ENCODE measurements around the gene VAMP2.
"Not testable (repeated sequence)": the region's sequence is repeated elsewhere in the genome, so short reads cannot be mapped to it uniquely, and the experiment has no call there.

Gene VAMP2

GRCh38 chr17:8173056-8173870 is 10.5 kb upstream of the VAMP2 start:
- Histone ChIP-seq H3K9me3 (ENCODE audit: low read length) (no peaks in the 10 kb centered on the region), H3K4me1 (ENCODE audit: insufficient read depth, low read length, severe bottlenecking) (peaks cover 55% of the 10 kb centered on the region), H3K79me2 (ENCODE audit: insufficient read depth, low read length) (no peaks in the 10 kb centered on the region), H4K20me1 (ENCODE audit: insufficient read depth, low read length) (no peaks in the 10 kb centered on the region), H3F3A (ENCODE audit: insufficient read depth, low read length) (no peaks in the 10 kb centered on the region), H3K36me3 (ENCODE audit: insufficient read depth, low read length) (no peaks in the 10 kb centered on the region), H3K9me2 (ENCODE audit: low read depth, low read length) (no peaks in the 10 kb centered on the region), H2AFZ (ENCODE audit: low read length) (no peak overlapping the region), H3K27ac (ENCODE audit: low read depth, low read length, poor library complexity, severe bottlenecking) (peak overlapping the region; percentile 95), H3K4me2 (ENCODE audit: low read length) (peak overlapping the region; percentile 98), H3K27me3 (ENCODE audit: insufficient read depth, low read length) (no peaks in the 10 kb centered on the region), H3K4me3 (ENCODE audit: low read depth, low read length, poor library complexity, severe bottlenecking) (peak overlapping the region; percentile 89), H3K9ac (ENCODE audit: low read length) (peak overlapping the region; percentile 77)
- TF ChIP-seq CTCF (IDR thresholded peaks at IDR 0.05; ENCODE audit: low read length) (no peak), EZH2 (IDR thresholded peaks at IDR 0.05; ENCODE audit: borderline replicate concordance, low read length) (no peak)

GRCh38 chr17:8170186-8170585 is 7.4 kb upstream of the VAMP2 start:
- not testable (repeated sequence) for H3K9me3 ChIP-seq (ENCODE audit: low read length); H3K9me2 ChIP-seq (ENCODE audit: low read depth, low read length); H3K4me3 ChIP-seq (ENCODE audit: low read depth, low read length, poor library complexity, severe bottlenecking); H3K27me3 ChIP-seq (ENCODE audit: insufficient read depth, low read length); H4K20me1 ChIP-seq (ENCODE audit: insufficient read depth, low read length); H3K27ac ChIP-seq (ENCODE audit: low read depth, low read length, poor library complexity, severe bottlenecking); H3K79me2 ChIP-seq (ENCODE audit: insufficient read depth, low read length); H3F3A ChIP-seq (ENCODE audit: insufficient read depth, low read length); H3K36me3 ChIP-seq (ENCODE audit: insufficient read depth, low read length); H3K9ac ChIP-seq (ENCODE audit: low read length); H2AFZ ChIP-seq (ENCODE audit: low read length)
- Histone ChIP-seq H3K4me2 (ENCODE audit: low read length) (peak overlapping the region; percentile 38; the same call in 1 of the 2 replicates), H3K4me1 (ENCODE audit: insufficient read depth, low read length, severe bottlenecking) (peaks cover 40% of the 10 kb centered on the region)

- H3K4me1 ChIP-seq (ENCODE audit: insufficient read depth, low read length, severe bottlenecking), result peaks cover 40% of the 10 kb centered on the region
Observed at GRCh38 chr17:8167526-8167925, 4.8 kb upstream of the VAMP2 start.

More at GRCh38 chr17:8167526-8167925, 4.8 kb upstream of the VAMP2 start:
- H4K20me1 ChIP-seq (ENCODE audit: insufficient read depth, low read length), result no peaks in the 10 kb centered on the region
- H3K9me3 ChIP-seq (ENCODE audit: low read length), result no peaks in the 10 kb centered on the region
- H3K79me2 ChIP-seq (ENCODE audit: insufficient read depth, low read length), result peaks cover under 1% of the 10 kb centered on the region; the same call in 1 of the 2 replicates
- no peaks in the 10 kb centered on the region for H3K27me3 ChIP-seq (ENCODE audit: insufficient read depth, low read length)
- H3F3A ChIP-seq (ENCODE audit: insufficient read depth, low read length), result no peaks in the 10 kb centered on the region
- no peak overlapping the region for H3K4me2 ChIP-seq (ENCODE audit: low read length)
- H3K9ac ChIP-seq (ENCODE audit: low read length), result no peak overlapping the region
- H3K4me3 ChIP-seq (ENCODE audit: low read depth, low read length, poor library complexity, severe bottlenecking), result no peak overlapping the region
- no peaks in the 10 kb centered on the region for H3K9me2 ChIP-seq (ENCODE audit: low read depth, low read length)
- TF ChIP-seq EZH2 (IDR thresholded peaks at IDR 0.05; ENCODE audit: borderline replicate concordance, low read length) (no peak), CTCF (IDR thresholded peaks at IDR 0.05; ENCODE audit: low read length) (no peak)
- no peaks in the 10 kb centered on the region for H3K36me3 ChIP-seq (ENCODE audit: insufficient read depth, low read length)
- no peak overlapping the region for H2AFZ ChIP-seq (ENCODE audit: low read length)
- peak overlapping the region; percentile 18 for H3K27ac ChIP-seq (ENCODE audit: low read depth, low read length, poor library complexity, severe bottlenecking)
